Heart left ventricle (tissue), 13 donors: ENCODE measurements around the gene CACNA1C.

Source experiments
- POLR2A ChIP-seq, 2 donors: fragments of 450-650 bp; IDR thresholded peaks; one replicate each; pipeline ENCODE4 v1.6.1; 2017; ENCODE audit warnings: antibody characterized with exemption in 2 of 2, mild to moderate bottlenecking in 2 of 2, moderate library complexity in 2 of 2
- TF ChIP-seq, protein P1 (sequence below), 12 donors: fragments of 200-600 bp; sonication (generic) in 4 of 12; IDR thresholded peaks; one replicate each; pipeline versions ENCODE4 v1.5.0 to v1.8.0; 2018 to 2022; ENCODE audit warnings: antibody characterized with exemption in 12 of 12, mild to moderate bottlenecking in 5 of 12
- donor health status: ischemic (EF 13 %, LVEDD 7.1; RV severe dilation, severe dysfunction).
- donor health status: DM: no; HTN: yes; CAD: no.
- donor health status: DM: no; HTN: no; CAD: no.
- donor health status: ischemic (EF 25% LVEDD 6.9; RV normal size, moderate dysfunction).
- donor health status: ischemic (EF 25% LVEDD 5.7; RV mildly dilated, moderate dysfunction).
- donor health status: ischemic (EF 35%, LVEDD 5.7; RV mildly dilated, moderate dysfunction).
- donor health status: nonischemic (EF 11% LVEDD 7.7; RV severe dilation, severe dysfunction).
- donor health status: DM: yes; HTN: yes; CAD: no.
- donor health status: PGD.
- donor health status: ischemic (EF 29% LVEDD 5.4; RV normal size, mild dysfunction).
- donor health status: nonischemic (EF 23%, LVEDD 6.1; RV moderate dilation, normal function).

DNA sequence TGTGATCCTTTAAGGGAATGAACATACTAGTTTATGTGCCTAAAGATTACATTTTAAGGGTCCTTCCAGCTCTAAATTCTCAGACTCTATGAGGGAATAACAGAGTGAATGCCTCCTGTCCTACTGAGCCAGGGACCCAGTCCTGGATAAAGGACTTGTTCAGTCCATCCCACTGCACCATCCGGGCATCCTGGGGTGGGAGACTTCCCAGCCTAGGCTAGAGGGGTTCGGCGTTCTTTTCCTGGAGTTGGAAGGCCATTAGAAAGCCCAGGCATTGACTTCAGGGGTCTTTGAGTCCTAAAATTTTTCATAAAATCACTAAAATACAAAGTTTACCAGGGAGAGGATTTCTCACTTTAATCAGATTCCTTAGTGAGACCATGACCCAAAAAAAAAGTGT, 614.1 kb downstream of the CACNA1C start:
- TF ChIP-seq, protein P1, sequence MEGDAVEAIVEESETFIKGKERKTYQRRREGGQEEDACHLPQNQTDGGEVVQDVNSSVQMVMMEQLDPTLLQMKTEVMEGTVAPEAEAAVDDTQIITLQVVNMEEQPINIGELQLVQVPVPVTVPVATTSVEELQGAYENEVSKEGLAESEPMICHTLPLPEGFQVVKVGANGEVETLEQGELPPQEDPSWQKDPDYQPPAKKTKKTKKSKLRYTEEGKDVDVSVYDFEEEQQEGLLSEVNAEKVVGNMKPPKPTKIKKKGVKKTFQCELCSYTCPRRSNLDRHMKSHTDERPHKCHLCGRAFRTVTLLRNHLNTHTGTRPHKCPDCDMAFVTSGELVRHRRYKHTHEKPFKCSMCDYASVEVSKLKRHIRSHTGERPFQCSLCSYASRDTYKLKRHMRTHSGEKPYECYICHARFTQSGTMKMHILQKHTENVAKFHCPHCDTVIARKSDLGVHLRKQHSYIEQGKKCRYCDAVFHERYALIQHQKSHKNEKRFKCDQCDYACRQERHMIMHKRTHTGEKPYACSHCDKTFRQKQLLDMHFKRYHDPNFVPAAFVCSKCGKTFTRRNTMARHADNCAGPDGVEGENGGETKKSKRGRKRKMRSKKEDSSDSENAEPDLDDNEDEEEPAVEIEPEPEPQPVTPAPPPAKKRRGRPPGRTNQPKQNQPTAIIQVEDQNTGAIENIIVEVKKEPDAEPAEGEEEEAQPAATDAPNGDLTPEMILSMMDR (IDR thresholded peaks at IDR 0.05) = no peak
- TF ChIP-seq POLR2A (IDR thresholded peaks at IDR 0.05) = no peak
